ENCODE measurements around the gene CBX4.

The CBX4 gene

GRCh38 chr17:79839356-79840268 is at the start of gene CBX4:
TSS of gene CBX4 (minus strand) at chr17:79839440. CDS start at chr17:79839251, 189 bp downstream.
- DNase-seq: peak; percentile 91 to 96

GRCh38 chr17:79888009-79888540 is 48.8 kb upstream of the CBX4 start:
- no peak for DNase-seq

- no peak for DNase-seq
Observed at GRCh38 chr17:79887451-79887991, 48.3 kb upstream of the CBX4 start.

GRCh38 chr17:79883202-79883601 is 44.0 kb upstream of the CBX4 start:
- DNase-seq: no peak

GRCh38 chr17:79878329-79878947 is 39.2 kb upstream of the CBX4 start:
- no peak for DNase-seq

- DNase-seq: no peak
Observed at GRCh38 chr17:79877041-79877440, 37.8 kb upstream of the CBX4 start.

- DNase-seq: no peak
Observed at GRCh38 chr17:79875511-79875910, 36.3 kb upstream of the CBX4 start.

GRCh38 chr17:79874329-79874981 is 35.2 kb upstream of the CBX4 start:
- peak in 1 of 2 experiments; percentile 18 for DNase-seq

- no peak for DNase-seq
Observed at GRCh38 chr17:79873583-79873982, 34.3 kb upstream of the CBX4 start.

GRCh38 chr17:79872762-79873161 is 33.5 kb upstream of the CBX4 start:
- DNase-seq: no peak

GRCh38 chr17:79871131-79871530 is 31.9 kb upstream of the CBX4 start:
- no peak for DNase-seq

GRCh38 chr17:79870540-79870939 is 31.3 kb upstream of the CBX4 start:
- DNase-seq: no peak

GRCh38 chr17:79866791-79867518 is 27.7 kb upstream of the CBX4 start:
- no peak for DNase-seq

- DNase-seq: no peak
Observed at GRCh38 chr17:79865351-79866210, 26.3 kb upstream of the CBX4 start.

GRCh38 chr17:79864617-79865250 is 25.5 kb upstream of the CBX4 start:
- no peak for DNase-seq

- DNase-seq: no peak
Observed at GRCh38 chr17:79864147-79864546, 24.9 kb upstream of the CBX4 start.

GRCh38 chr17:79862771-79863440 is 23.7 kb upstream of the CBX4 start:
- no peak for DNase-seq

- no peak for DNase-seq
Observed at GRCh38 chr17:79862238-79862637, 23.0 kb upstream of the CBX4 start.

GRCh38 chr17:79861413-79862216 is 22.4 kb upstream of the CBX4 start:
- DNase-seq: no peak
